Spinal cord (tissue), 10 donors: Measurements from ENCODE around the gene AHR. TPM values are rescaled to one million over a fixed set of nuclear protein-coding genes. Genes with fewer than 3 reads are reported as not detected.

Experiments
- DNase-seq, 6 donors: peaks; one replicate each; pipeline versions ENCODE4 v3.0.0 to v3.0.0-alpha.2; 2013 to 2015; ENCODE audit warnings: low spot score in 6 of 6, low read depth in 4 of 6
- H3K27ac ChIP-seq: one replicate; pipeline ENCODE4 v1.5.1; 2013; ENCODE audit warnings: low read depth, low read length, control low read depth
- H3K27me3 ChIP-seq: one replicate; pipeline ENCODE4 v1.6.1; 2013; ENCODE audit warnings: low read length; ENCODE audit not compliant: control insufficient read depth, insufficient read depth
- H3K36me3 ChIP-seq: one replicate; pipeline ENCODE4 v1.6.1; 2013; ENCODE audit warnings: low read length; ENCODE audit not compliant: control insufficient read depth, insufficient read depth
- H3K4me1 ChIP-seq: one replicate; pipeline ENCODE4 v1.6.1; 2013; ENCODE audit warnings: low read length; ENCODE audit not compliant: control insufficient read depth, insufficient read depth
- H3K4me3 ChIP-seq: one replicate; pipeline ENCODE4 v1.5.1; 2013; ENCODE audit warnings: low read depth, low read length, control low read depth
- H3K9me3 ChIP-seq: one replicate; pipeline ENCODE4 v1.6.1; 2013; ENCODE audit warnings: low read length; ENCODE audit not compliant: control insufficient read depth, insufficient read depth
- WGBS: methylation state at CpG from one replicate; pipeline ENCODE4 v1.1.5; 2013; ENCODE audit warnings: missing lambda C conversion rate; ENCODE audit not compliant: insufficient coverage; 5-methylcytosine and 5-hydroxymethylcytosine counted together
- polyA plus RNA-seq, 2 donors: library from polyadenylated mRNA; unstranded; fragments of 120-200 nt; gene quantifications; one replicate each; pipeline ENCODE4 v1.2.1, GENCODE V29; 2013; ENCODE audit not compliant: insufficient read length in 2 of 2
- total RNA-seq, 2 donors: library from RNA; depleted of rRNA in 1 of 2; stranded (reverse); fragments of 120-200 nt in 1 of 2; fragments of >200 nt in 1 of 2; gene quantifications; one replicate each; pipeline versions ENCODE4 v1.2.3 to v1.2.4, GENCODE V29; 2013 to 2014
- donor health status: healthy.

The AHR gene
- total and polyA plus RNA-seq, 4 donors: 8.4 to 68.4 (median 28.8) TPM

DNA sequence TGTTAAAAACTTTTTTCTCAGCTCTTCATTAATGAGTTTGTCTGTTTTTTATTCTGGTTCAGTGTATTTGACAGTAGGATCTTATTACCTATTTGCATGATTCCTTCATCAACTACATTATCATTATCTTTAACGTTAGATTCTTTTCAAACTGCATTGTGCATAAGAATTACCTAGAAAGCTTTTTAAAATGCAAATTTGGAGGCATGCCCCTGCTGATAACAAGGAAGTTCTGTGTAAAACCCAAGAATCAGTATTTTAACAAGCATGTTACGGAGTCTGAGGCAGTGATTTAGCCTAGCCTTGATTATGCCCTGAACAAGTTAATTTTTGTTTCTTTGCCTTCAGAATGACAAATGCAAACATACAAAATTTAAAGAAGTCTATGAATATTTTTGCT lies 14.2 kb downstream of the AHR start:
- H3K4me3 ChIP-seq: no peak overlapping the region
- H3K27me3 ChIP-seq: no peaks in the 10 kb centered on the region

DNA sequence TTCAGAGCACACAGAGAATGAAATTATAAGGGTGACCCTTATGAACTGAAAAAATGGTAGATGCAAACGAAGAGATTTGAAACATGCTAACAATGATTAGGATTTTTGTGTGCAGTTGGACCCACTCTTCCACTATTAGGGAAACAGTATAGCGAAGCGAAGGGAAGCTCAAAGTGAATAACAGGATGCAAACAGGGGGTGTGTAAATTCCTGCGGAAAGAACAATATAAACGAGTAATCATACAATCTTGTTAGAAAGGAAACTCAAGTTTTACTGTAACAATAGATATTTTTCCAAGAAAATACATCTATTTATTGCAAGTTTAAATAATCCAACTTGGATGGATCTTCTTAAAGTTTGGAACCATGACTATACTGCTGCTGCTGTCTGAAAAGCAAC lies 14.7 kb downstream of the AHR start:
- 67% methylated on average over 1 of the region's 5 CpGs for WGBS
- DNase-seq: no peak
- H3K9me3 ChIP-seq: no peaks in the 10 kb centered on the region
- H3K27me3 ChIP-seq: no peaks in the 10 kb centered on the region
- no peak overlapping the region for H3K4me3 ChIP-seq
- no peak overlapping the region for H3K27ac ChIP-seq
- no peaks in the 10 kb centered on the region for H3K4me1 ChIP-seq
- H3K36me3 ChIP-seq: no peaks in the 10 kb centered on the region

More for the DNA sequence above, 14.2 kb downstream of the AHR start:
- no peak for DNase-seq
- no CpG with 5 or more reads among the region's 2 CpGs for WGBS
- Histone ChIP-seq H3K36me3 (no peaks in the 10 kb centered on the region), H3K4me1 (no peaks in the 10 kb centered on the region), H3K9me3 (no peaks in the 10 kb centered on the region), H3K27ac (no peak overlapping the region)

DNA sequence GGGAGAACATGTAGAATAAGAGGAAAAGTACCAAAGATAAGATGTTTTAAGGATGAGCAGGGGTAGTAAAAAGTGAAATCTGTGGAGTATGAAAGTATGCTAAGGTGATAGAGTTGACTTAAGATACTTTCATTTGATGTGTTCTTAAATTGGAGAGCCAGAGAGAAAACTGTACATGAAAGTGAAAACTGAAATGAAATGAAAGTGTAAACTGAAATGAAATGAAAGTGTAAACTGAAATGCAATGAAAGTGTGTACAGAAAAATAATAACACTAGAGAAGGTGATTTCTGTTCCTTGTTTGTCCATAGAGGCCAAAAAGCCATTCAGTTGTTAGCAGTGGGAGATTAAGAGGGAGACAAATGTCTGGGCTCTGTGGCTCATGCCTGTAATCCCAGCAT lies 17.5 kb downstream of the AHR start:
- Histone ChIP-seq H3K9me3 (no peaks in the 10 kb centered on the region), H3K27me3 (no peaks in the 10 kb centered on the region), H3K4me1 (no peaks in the 10 kb centered on the region), H3K36me3 (no peaks in the 10 kb centered on the region), H3K4me3 (no peak overlapping the region), H3K27ac (no peak overlapping the region)
- DNase-seq: no peak

DNA sequence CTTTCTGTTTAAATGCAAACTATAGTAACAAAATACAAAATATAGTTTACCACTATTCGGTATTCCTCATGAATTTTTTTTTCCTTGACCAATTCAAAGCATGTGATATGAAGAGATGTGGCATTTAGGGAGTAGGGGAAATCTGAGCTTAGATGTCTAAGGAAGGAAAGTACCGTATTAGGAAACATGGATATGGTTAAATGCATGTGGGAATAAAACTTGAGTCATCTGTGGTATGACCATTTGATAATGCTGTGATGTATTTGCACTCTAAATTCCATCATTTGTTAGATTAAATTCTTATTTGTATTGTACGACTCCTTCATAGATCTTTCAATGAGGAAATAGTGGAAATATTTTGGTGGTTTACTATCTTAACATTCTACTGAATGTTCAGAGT lies 19.7 kb downstream of the AHR start:
- H3K27ac ChIP-seq: no peak overlapping the region
- no peak overlapping the region for H3K4me3 ChIP-seq
- WGBS: no CpG with 5 or more reads among the region's 3 CpGs

DNA sequence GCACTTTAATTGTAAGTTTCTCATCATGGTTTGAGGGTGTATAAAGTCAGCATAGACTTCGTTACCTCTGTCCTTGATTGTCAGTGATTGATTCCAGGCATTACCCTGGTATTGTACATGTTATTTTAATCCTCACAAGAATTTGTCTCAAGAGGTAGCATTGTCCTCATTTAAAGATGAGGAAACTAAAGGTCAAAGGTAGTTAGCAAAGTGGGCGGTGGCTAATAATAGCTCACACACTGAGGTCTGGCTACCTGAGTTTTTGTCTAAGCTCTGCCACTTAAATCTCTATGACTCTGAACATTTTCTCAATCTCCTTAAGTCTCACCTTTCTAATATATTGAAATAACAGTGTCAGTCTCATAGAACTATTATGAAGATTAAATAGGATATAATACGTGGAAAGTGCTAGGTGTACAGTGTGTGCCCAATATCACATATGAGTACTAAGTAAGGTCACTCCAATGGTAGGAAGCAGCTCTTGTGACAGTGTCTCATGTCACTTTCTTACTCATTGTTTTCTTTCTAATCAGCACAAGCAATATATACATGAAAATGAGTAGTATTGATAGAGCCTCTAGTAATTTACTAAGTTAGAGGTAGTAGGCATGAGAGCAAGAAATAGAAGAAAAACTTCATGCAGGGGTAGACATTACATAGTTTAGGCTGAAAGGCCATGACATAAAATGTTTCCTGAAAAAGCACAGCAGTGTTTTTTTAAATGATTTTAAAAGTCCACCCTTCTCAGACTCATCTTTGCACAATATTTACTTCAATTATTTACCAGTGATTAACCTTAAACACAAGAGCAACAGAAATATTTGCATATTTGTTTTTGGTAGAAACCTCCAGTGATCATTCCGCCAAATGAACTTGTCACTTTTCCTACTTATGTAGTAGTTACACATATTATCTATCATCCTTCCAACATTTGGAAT lies 21.0 kb downstream of the AHR start:
- DNase-seq: no peak
- no peaks in the 10 kb centered on the region for H3K27me3 ChIP-seq
- no CpG with 5 or more reads among the region's 4 CpGs for WGBS
- no peaks in the 10 kb centered on the region for H3K9me3 ChIP-seq
- H3K27ac ChIP-seq: no peak overlapping the region
- H3K36me3 ChIP-seq: no peaks in the 10 kb centered on the region
- no peaks in the 10 kb centered on the region for H3K4me1 ChIP-seq
- H3K4me3 ChIP-seq: no peak overlapping the region

More for the DNA sequence above, 19.7 kb downstream of the AHR start:
- Histone ChIP-seq H3K27me3 (no peaks in the 10 kb centered on the region), H3K4me1 (no peaks in the 10 kb centered on the region), H3K9me3 (no peaks in the 10 kb centered on the region), H3K36me3 (no peaks in the 10 kb centered on the region)
- no peak for DNase-seq

DNA sequence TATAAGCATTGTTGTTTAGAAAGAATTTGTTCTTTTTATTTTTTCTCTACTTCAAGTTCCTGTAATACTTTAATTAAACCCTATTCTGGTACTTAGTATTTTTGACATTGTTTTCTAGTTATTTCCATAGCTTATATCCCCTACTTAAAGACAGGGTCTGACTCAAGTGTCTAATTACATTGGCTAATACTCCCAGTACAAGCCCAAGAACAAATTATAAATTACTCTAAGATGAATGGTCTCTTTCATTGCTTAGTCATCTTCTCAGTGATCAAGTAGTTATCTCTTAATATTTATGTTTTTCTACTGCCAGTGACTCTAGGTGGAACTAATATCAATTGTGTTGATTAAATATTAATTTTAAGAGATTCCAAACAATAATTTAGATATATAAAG lies 21.6 kb downstream of the AHR start:
- Histone ChIP-seq H3K4me3 (no peak overlapping the region), H3K36me3 (no peaks in the 10 kb centered on the region), H3K9me3 (no peaks in the 10 kb centered on the region), H3K27me3 (no peaks in the 10 kb centered on the region), H3K27ac (no peak overlapping the region), H3K4me1 (no peaks in the 10 kb centered on the region)
- no peak for DNase-seq

DNA sequence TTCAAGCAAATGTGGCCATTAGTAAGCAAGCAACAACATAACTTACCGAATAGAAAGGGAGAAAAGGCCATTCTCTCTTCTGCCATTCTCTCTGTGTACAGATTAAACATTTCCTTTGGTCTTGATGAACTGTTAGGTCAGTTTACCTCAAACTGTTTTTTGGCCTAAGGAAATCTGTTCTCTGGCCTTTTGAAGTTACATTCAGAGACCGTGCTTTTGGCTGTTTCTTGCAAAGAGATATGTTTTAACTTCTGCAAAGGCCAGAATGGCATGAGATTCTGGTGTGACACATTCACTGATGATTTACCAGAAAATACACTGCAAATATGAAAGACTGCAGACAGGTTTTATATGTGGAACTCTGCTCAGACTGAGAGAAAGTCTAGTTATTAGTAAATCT lies 22.2 kb downstream of the AHR start:
- H3K4me1 ChIP-seq: no peaks in the 10 kb centered on the region
- DNase-seq: no peak
- WGBS: no CpG with 5 or more reads among the region's 2 CpGs

DNA sequence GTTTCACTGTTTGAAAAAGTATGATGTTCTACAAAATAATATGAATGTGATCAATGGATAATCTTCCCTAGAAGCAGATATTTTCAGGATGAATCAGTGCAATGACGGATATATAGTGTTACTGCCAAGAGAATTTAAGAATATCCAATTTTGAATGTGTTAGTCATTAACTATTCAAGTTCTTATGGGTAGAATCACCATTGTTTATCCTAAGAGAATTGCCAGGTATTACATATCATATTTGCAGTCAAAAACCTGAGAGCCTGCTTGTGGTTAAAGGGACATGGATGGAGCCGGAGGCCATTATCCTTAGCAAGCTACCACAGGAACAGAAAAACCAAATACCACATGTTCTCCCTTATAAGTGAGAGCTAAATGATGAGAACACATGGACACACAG lies 26.9 kb downstream of the AHR start:
- no peak for DNase-seq

More for the DNA sequence above, 22.2 kb downstream of the AHR start:
- Histone ChIP-seq H3K9me3 (no peaks in the 10 kb centered on the region), H3K36me3 (no peaks in the 10 kb centered on the region), H3K27me3 (no peaks in the 10 kb centered on the region), H3K4me3 (no peak overlapping the region), H3K27ac (no peak overlapping the region)

DNA sequence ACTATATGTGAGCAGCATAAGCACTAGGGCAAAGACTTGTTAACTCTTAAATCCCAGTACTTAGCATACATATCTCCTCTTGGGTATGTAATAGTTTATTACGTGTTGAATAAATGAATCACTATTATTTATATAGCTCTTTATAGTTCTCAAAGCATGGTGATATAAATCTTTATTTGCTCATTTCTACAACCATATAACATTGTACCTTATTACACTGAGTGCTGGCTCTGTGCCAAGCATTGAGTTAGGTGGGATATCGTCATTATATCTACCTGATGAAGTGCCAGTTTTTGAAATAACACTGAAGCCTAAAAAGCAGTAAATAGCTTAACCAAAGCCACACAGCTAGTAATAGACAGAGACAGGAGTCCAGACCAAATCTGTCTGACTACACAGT lies 27.9 kb downstream of the AHR start:
- Histone ChIP-seq H3K9me3 (no peaks in the 10 kb centered on the region), H3K4me1 (no peaks in the 10 kb centered on the region), H3K4me3 (no peak overlapping the region), H3K27ac (no peak overlapping the region), H3K27me3 (no peaks in the 10 kb centered on the region), H3K36me3 (no peaks in the 10 kb centered on the region)
- DNase-seq: no peak
- WGBS: no CpG with 5 or more reads among the region's 2 CpGs

More for the DNA sequence above, 26.9 kb downstream of the AHR start:
- Histone ChIP-seq H3K9me3 (no peaks in the 10 kb centered on the region), H3K4me3 (no peak overlapping the region), H3K36me3 (no peaks in the 10 kb centered on the region), H3K27me3 (no peaks in the 10 kb centered on the region), H3K4me1 (no peaks in the 10 kb centered on the region), H3K27ac (no peak overlapping the region)
- no CpG with 5 or more reads among the region's 2 CpGs for WGBS

DNA sequence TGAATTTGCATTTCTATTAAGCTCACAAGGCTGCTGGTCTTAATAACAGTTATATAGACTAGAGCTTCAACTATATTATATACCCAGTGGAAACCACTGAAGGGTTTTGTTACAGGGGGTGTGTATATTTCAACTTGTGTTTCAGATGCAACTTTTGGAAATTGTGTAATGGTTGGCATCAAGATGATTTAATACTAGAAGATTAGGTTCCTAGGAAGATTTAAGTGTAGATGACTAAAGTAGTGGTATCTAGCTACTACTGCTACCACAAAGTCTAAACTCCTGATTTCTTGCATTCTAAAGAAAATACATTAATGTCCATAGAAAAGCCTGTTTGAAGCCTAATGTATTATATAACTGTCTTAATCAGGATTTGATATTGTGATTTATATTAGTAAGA lies 30.2 kb downstream of the AHR start:
- H3K27ac ChIP-seq: no peak overlapping the region
- no peaks in the 10 kb centered on the region for H3K27me3 ChIP-seq
- DNase-seq: no peak
- no peaks in the 10 kb centered on the region for H3K4me1 ChIP-seq
- H3K4me3 ChIP-seq: no peak overlapping the region
- no peaks in the 10 kb centered on the region for H3K36me3 ChIP-seq
- H3K9me3 ChIP-seq: no peaks in the 10 kb centered on the region
